ENCODE measurements around the gene DOK7. TPM values are rescaled to one million over a fixed set of nuclear protein-coding genes. Genes with fewer than 3 reads are reported as not detected.

The DOK7 gene
- total and polyA plus RNA-seq, 2 donors (not counting 1 experiment from before 2014, with no cell fraction given) = 0.17 TPM; not detected in 1

GRCh38 chr4:3505231-3505630, 42.1 kb downstream of the DOK7 start:
- no peak overlapping the region for H3K4me3 ChIP-seq (replicated peaks in 1 of 4; ENCODE audit: control extremely low read depth in 1 of 4, insufficient read depth in 1 of 4, low read depth in 3 of 4, low read length in 4 of 4)
- no peak overlapping the region for H3K9ac ChIP-seq (ENCODE audit: insufficient read depth, low read length)
- no peak for DNase-seq (ENCODE audit: low read depth in 2 of 2)
- H4K20me1 ChIP-seq (ENCODE audit: control insufficient read depth, extremely low read depth, insufficient read depth, low read length) = no peaks in the 10 kb centered on the region
- no peaks in the 10 kb centered on the region for H3K79me2 ChIP-seq (ENCODE audit: control insufficient read depth, insufficient read depth, low read length)
- no peak overlapping the region for H3K27ac ChIP-seq (ENCODE audit: insufficient read depth, low read length)
- H3K4me2 ChIP-seq (ENCODE audit: extremely low read depth, insufficient read depth, low read length) = no peak overlapping the region
- peaks cover 6% of the 10 kb centered on the region for H3K36me3 ChIP-seq (ENCODE audit: control insufficient read depth, insufficient read depth, low read length)
- H3K4me1 ChIP-seq (ENCODE audit: control insufficient read depth, extremely low read depth, insufficient read depth, low read length) = no peaks in the 10 kb centered on the region
- TF ChIP-seq EZH2 (IDR thresholded peaks at IDR 0.05; ENCODE audit: low read length, missing control alignments) = no peak
- no peak for TF ChIP-seq CTCF (conservative IDR thresholded peaks at IDR 0.05 in 1 of 2, IDR thresholded peaks at IDR 0.05 in 1 of 2; ENCODE audit: low read depth in 1 of 2, low read length in 2 of 2)
- no peaks in the 10 kb centered on the region for H3K9me3 ChIP-seq (ENCODE audit: control insufficient read depth, insufficient read depth, low read depth, low read length)
- no peak overlapping the region for H2AFZ ChIP-seq (ENCODE audit: low read length)
- no peaks in the 10 kb centered on the region for H3K27me3 ChIP-seq (ENCODE audit: control insufficient read depth, insufficient read depth, low read length)

GRCh38 chr4:3508542-3508941, 45.4 kb downstream of the DOK7 start:
- DNase-seq (ENCODE audit: low read depth in 2 of 2) = no peak
- TF ChIP-seq EZH2 (IDR thresholded peaks at IDR 0.05; ENCODE audit: low read length, missing control alignments) (no peak), CTCF (conservative IDR thresholded peaks at IDR 0.05 in 1 of 2, IDR thresholded peaks at IDR 0.05 in 1 of 2; ENCODE audit: low read depth in 1 of 2, low read length in 2 of 2) (no peak)
- Histone ChIP-seq H3K27me3 (ENCODE audit: control insufficient read depth, insufficient read depth, low read length) (no peaks in the 10 kb centered on the region), H4K20me1 (ENCODE audit: control insufficient read depth, extremely low read depth, insufficient read depth, low read length) (no peaks in the 10 kb centered on the region), H3K79me2 (ENCODE audit: control insufficient read depth, insufficient read depth, low read length) (no peaks in the 10 kb centered on the region), H3K4me2 (ENCODE audit: extremely low read depth, insufficient read depth, low read length) (no peak overlapping the region), H3K9me3 (ENCODE audit: control insufficient read depth, insufficient read depth, low read depth, low read length) (no peaks in the 10 kb centered on the region), H3K4me3 (replicated peaks in 1 of 4; ENCODE audit: control extremely low read depth in 1 of 4, insufficient read depth in 1 of 4, low read depth in 3 of 4, low read length in 4 of 4) (no peak overlapping the region), H3K36me3 (ENCODE audit: control insufficient read depth, insufficient read depth, low read length) (peaks cover 10% of the 10 kb centered on the region), H3K9ac (ENCODE audit: insufficient read depth, low read length) (no peak overlapping the region), H2AFZ (ENCODE audit: low read length) (no peak overlapping the region), H3K27ac (ENCODE audit: insufficient read depth, low read length) (no peak overlapping the region), H3K4me1 (ENCODE audit: control insufficient read depth, extremely low read depth, insufficient read depth, low read length) (no peaks in the 10 kb centered on the region)

GRCh38 chr4:3510481-3510880, 47.4 kb downstream of the DOK7 start:
- no peak for TF ChIP-seq CTCF (conservative IDR thresholded peaks at IDR 0.05 in 1 of 2, IDR thresholded peaks at IDR 0.05 in 1 of 2; ENCODE audit: low read depth in 1 of 2, low read length in 2 of 2)
- TF ChIP-seq EZH2 (IDR thresholded peaks at IDR 0.05; ENCODE audit: low read length, missing control alignments) = no peak
- no peaks in the 10 kb centered on the region for H3K9me3 ChIP-seq (ENCODE audit: control insufficient read depth, insufficient read depth, low read depth, low read length)
- no peak overlapping the region for H3K4me2 ChIP-seq (ENCODE audit: extremely low read depth, insufficient read depth, low read length)
- no peak overlapping the region for H3K27ac ChIP-seq (ENCODE audit: insufficient read depth, low read length)
- DNase-seq (ENCODE audit: low read depth in 2 of 2) = no peak
- no peak overlapping the region for H3K4me3 ChIP-seq (replicated peaks in 1 of 4; ENCODE audit: control extremely low read depth in 1 of 4, insufficient read depth in 1 of 4, low read depth in 3 of 4, low read length in 4 of 4)
- no peak overlapping the region for H2AFZ ChIP-seq (ENCODE audit: low read length)
- no peaks in the 10 kb centered on the region for H3K27me3 ChIP-seq (ENCODE audit: control insufficient read depth, insufficient read depth, low read length)
- H3K9ac ChIP-seq (ENCODE audit: insufficient read depth, low read length) = no peak overlapping the region
- peaks cover 19% of the 10 kb centered on the region for H3K36me3 ChIP-seq (ENCODE audit: control insufficient read depth, insufficient read depth, low read length)
- H4K20me1 ChIP-seq (ENCODE audit: control insufficient read depth, extremely low read depth, insufficient read depth, low read length) = no peaks in the 10 kb centered on the region
- no peaks in the 10 kb centered on the region for H3K79me2 ChIP-seq (ENCODE audit: control insufficient read depth, insufficient read depth, low read length)
- no peaks in the 10 kb centered on the region for H3K4me1 ChIP-seq (ENCODE audit: control insufficient read depth, extremely low read depth, insufficient read depth, low read length)

All from fibroblast of lung (primary cell).